KOPT-K1 (cell line): ENCODE results near the gene ZNF616.

Source experiments
- H3K27ac ChIP-seq: fragments of 200-600 bp; sonication (generic); 2 replicates; pipeline ENCODE4 v1.5.1; 2016; ENCODE audit warnings: antibody characterized with exemption, mild to moderate bottlenecking, low read depth, low read length; ENCODE audit not compliant: poor library complexity, severe bottlenecking
- H3K36me3 ChIP-seq: fragments of 200-600 bp; sonication (generic); 2 replicates; pipeline ENCODE4 v1.5.1; 2017; ENCODE audit warnings: antibody characterized with exemption, mild to moderate bottlenecking, low read length, moderate library complexity; ENCODE audit not compliant: insufficient read depth
- H3K9me3 ChIP-seq: fragments of 200-600 bp; sonication (generic); 2 replicates; pipeline ENCODE4 v1.5.1; 2017; ENCODE audit warnings: antibody characterized with exemption, low read length, mild to moderate bottlenecking; ENCODE audit not compliant: insufficient read depth, poor library complexity, severe bottlenecking

The ZNF616 gene

DNA sequence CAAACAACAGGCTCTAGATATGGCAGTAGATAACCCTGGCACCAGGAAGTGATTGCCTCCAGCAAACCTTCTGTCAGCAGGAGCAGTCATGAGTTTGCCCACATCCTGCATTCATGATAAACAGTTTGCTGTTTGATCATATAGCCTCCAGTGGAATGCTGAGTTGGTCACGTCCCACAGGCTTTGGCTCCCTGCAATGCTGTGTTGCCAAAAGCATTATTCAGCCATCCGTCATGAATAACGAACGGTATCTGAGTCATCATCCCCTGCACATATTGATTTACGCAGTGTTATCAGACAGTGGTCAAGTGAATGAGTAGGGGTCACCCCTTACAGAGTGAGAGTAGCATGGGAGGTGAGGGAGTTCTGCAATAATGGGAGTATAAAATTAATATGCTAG lies 69.2 kb downstream of the ZNF616 start:
- peaks cover 97% of the 10 kb centered on the region for H3K36me3 ChIP-seq
- peaks cover 98% of the 10 kb centered on the region for H3K9me3 ChIP-seq
- H3K27ac ChIP-seq = no peak overlapping the region

DNA sequence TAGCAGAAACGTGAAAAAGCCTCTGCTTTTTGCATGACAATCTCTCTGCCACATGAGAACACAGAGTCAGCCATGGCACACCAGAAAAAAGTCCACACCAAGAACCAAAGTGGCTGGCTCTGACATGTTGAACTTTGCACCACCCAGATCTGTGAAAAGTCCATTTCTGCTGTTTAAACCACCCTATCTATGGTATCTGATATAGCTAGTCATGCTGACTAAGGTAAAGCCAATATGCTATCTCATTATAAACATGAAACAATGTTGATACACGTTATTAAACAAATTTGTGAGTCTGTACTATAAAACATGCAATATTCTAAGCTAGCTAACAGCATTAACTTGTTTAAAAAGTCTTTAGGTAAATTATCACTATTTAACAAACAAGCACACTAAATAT lies 70.1 kb downstream of the ZNF616 start:
- H3K27ac ChIP-seq = no peak overlapping the region
- H3K36me3 ChIP-seq = peaks cover 97% of the 10 kb centered on the region
- H3K9me3 ChIP-seq = peaks cover 98% of the 10 kb centered on the region

DNA sequence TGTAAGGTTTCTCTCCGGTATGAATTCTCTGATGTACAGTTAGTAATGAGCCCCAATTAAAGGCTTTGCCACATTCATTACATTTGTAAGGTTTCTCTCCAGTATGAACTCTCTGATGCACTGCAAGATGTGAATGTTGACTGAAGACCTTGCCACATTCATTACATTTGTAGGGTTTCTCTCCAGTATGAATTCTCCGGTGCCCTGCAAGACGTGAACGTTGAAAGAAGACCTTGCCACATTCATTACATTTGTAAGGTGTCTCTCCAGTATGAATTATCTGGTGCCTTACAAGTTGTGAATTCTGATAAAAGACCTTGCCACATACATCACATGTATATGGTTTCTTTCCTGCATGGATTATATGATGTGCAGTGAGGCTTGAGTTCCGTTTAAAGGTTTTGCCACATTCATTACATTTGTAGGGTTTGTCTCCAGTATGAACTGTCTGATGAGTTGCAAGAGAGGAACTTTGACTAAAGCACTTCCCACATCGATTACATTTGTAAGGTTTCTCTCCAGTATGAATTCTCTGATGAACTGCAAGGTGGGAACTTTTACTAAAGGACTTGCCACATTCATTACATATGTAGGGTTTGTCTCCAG lies 73.4 kb downstream of the ZNF616 start:
- Histone ChIP-seq H3K27ac (no peak overlapping the region), H3K9me3 (peaks cover 100% of the 10 kb centered on the region), H3K36me3 (peaks cover 91% of the 10 kb centered on the region)

DNA sequence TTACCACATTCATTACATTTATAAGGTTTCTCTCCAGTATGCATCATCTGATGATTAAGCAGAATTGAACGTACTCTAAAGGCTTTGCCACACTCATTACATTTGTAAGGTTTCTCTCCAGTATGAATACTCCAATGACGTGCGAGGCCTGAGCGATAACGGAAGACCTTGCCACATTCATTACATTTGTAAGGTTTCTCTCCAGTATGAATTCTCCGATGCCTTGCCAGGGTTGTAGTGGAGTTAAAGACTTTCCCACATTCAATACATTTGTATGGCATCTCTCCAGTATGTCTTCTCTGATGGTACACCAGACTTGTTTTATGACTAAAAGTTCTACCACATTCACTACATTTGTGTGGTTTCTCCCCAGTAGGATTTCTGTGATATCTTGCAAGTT lies 74.3 kb downstream of the ZNF616 start:
- Histone ChIP-seq H3K27ac (no peak overlapping the region), H3K9me3 (peaks cover 100% of the 10 kb centered on the region), H3K36me3 (peaks cover 82% of the 10 kb centered on the region)
